ENCODE results near the gene TMEM108. TPM values are rescaled to one million over a fixed set of nuclear protein-coding genes. Genes with fewer than 3 reads are reported as not detected.

Gene TMEM108
- total RNA-seq, 6 experiments from 2014 or later: 0.10 to 0.20 TPM; not detected in 4

GRCh38 chr3:133330522-133330921 lies 292.3 kb downstream of the TMEM108 start:
- H3K9me3 ChIP-seq: no peaks in the 10 kb centered on the region
- no peak overlapping the region for H3K4me3 ChIP-seq
- no peak for ATAC-seq
- H3K36me3 ChIP-seq: no peaks in the 10 kb centered on the region
- intact Hi-C loops (cut with DNase I): no loop called here
- DNase-seq: no peak
- no peaks in the 10 kb centered on the region for H3K4me1 ChIP-seq
- H3K27me3 ChIP-seq: no peaks in the 10 kb centered on the region
- no peak overlapping the region for H3K27ac ChIP-seq
- no peak for TF ChIP-seq POLR2A (IDR thresholded peaks at IDR 0.05)
- TF ChIP-seq, protein P1, sequence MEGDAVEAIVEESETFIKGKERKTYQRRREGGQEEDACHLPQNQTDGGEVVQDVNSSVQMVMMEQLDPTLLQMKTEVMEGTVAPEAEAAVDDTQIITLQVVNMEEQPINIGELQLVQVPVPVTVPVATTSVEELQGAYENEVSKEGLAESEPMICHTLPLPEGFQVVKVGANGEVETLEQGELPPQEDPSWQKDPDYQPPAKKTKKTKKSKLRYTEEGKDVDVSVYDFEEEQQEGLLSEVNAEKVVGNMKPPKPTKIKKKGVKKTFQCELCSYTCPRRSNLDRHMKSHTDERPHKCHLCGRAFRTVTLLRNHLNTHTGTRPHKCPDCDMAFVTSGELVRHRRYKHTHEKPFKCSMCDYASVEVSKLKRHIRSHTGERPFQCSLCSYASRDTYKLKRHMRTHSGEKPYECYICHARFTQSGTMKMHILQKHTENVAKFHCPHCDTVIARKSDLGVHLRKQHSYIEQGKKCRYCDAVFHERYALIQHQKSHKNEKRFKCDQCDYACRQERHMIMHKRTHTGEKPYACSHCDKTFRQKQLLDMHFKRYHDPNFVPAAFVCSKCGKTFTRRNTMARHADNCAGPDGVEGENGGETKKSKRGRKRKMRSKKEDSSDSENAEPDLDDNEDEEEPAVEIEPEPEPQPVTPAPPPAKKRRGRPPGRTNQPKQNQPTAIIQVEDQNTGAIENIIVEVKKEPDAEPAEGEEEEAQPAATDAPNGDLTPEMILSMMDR (IDR thresholded peaks at IDR 0.05): no peak

DNA sequence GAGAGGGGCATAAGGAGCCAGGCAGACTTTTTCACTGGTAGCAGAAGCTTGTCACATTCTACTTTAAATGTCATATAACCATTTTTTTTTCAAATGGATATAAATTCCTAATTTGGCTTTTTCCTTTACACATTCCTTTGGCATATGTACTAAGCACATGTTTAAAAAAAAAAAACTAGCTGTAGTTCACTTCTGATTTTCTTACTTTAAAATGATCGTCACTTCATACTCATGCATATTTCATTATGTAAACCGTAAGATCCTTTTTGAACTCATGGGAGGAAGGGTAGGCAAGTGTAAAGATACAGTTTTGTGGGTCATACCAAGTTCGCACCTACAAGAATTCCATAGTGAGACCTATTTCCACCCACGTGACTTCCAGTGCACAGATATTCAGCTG lies 316.5 kb downstream of the TMEM108 start:
- intact Hi-C loops (cut with DNase I): no loop called here
- DNase-seq: no peak
- H3K4me1 ChIP-seq: no peaks in the 10 kb centered on the region
- ATAC-seq: no peak
- no peak overlapping the region for H3K4me3 ChIP-seq
- no peaks in the 10 kb centered on the region for H3K27me3 ChIP-seq
- no peaks in the 10 kb centered on the region for H3K9me3 ChIP-seq
- WGBS (ENCODE audit: insufficient coverage, low coverage, low lambda C conversion rate, missing lambda C conversion rate): 56% methylated on average over 4 of the region's 4 CpGs
- H3K36me3 ChIP-seq: no peaks in the 10 kb centered on the region
- H3K27ac ChIP-seq: no peak overlapping the region
- TF ChIP-seq, protein P1 (IDR thresholded peaks at IDR 0.05): no peak
- TF ChIP-seq POLR2A (IDR thresholded peaks at IDR 0.05): no peak

GRCh38 chr3:133360476-133360875 lies 322.3 kb downstream of the TMEM108 start:
- no peak for ATAC-seq
- no peaks in the 10 kb centered on the region for H3K4me1 ChIP-seq
- H3K4me3 ChIP-seq: no peak overlapping the region
- 70% methylated on average over 2 of the region's 2 CpGs for WGBS (ENCODE audit: insufficient coverage, low coverage, low lambda C conversion rate, missing lambda C conversion rate)
- DNase-seq: no peak
- no peaks in the 10 kb centered on the region for H3K9me3 ChIP-seq
- H3K36me3 ChIP-seq: no peaks in the 10 kb centered on the region
- intact Hi-C loops (cut with DNase I): no loop called here
- H3K27me3 ChIP-seq: no peaks in the 10 kb centered on the region
- TF ChIP-seq POLR2A (IDR thresholded peaks at IDR 0.05): no peak
- TF ChIP-seq, protein P1 (IDR thresholded peaks at IDR 0.05): no peak
- H3K27ac ChIP-seq: no peak overlapping the region

GRCh38 chr3:133361011-133361410 lies 322.8 kb downstream of the TMEM108 start:
- no peak for DNase-seq
- intact Hi-C loops (cut with DNase I): no loop called here
- Histone ChIP-seq H3K36me3 (no peaks in the 10 kb centered on the region), H3K27me3 (no peaks in the 10 kb centered on the region), H3K27ac (no peak overlapping the region), H3K4me1 (no peaks in the 10 kb centered on the region), H3K9me3 (no peaks in the 10 kb centered on the region), H3K4me3 (no peak overlapping the region)
- ATAC-seq: no peak
- WGBS (ENCODE audit: insufficient coverage, low coverage, low lambda C conversion rate, missing lambda C conversion rate): 72% methylated on average over 2 of the region's 2 CpGs
- TF ChIP-seq POLR2A (IDR thresholded peaks at IDR 0.05): no peak
- TF ChIP-seq, protein P1 (IDR thresholded peaks at IDR 0.05): no peak

GRCh38 chr3:133361435-133361834 lies 323.2 kb downstream of the TMEM108 start:
- Histone ChIP-seq H3K4me3 (no peak overlapping the region), H3K9me3 (no peaks in the 10 kb centered on the region), H3K27me3 (no peaks in the 10 kb centered on the region), H3K36me3 (no peaks in the 10 kb centered on the region), H3K27ac (no peak overlapping the region), H3K4me1 (no peaks in the 10 kb centered on the region)
- no peak for DNase-seq
- intact Hi-C loops (cut with DNase I): no loop called here
- TF ChIP-seq, protein P1 (IDR thresholded peaks at IDR 0.05): no peak
- no peak for TF ChIP-seq POLR2A (IDR thresholded peaks at IDR 0.05)
- no peak for ATAC-seq
- WGBS (ENCODE audit: insufficient coverage, low coverage, low lambda C conversion rate, missing lambda C conversion rate): 32% methylated on average over 4 of the region's 4 CpGs
